Stimulated activated CD8-positive, alpha-beta memory T cell treated with anti-CD3 and anti-CD28 coated beads, Interleukin-4, amount 100 ng/mL, for 48 hours (primary cell): Measurements from ENCODE around the gene SLC41A1.

ENCODE experiments used
- DNase-seq: peaks from one replicate; pipeline ENCODE4 v3.0.0-alpha.2; 2020

SLC41A1 gene

GRCh38 chr1:205785446-205785845 is 27.6 kb downstream of the SLC41A1 start:
- DNase-seq: no peak

DNA sequence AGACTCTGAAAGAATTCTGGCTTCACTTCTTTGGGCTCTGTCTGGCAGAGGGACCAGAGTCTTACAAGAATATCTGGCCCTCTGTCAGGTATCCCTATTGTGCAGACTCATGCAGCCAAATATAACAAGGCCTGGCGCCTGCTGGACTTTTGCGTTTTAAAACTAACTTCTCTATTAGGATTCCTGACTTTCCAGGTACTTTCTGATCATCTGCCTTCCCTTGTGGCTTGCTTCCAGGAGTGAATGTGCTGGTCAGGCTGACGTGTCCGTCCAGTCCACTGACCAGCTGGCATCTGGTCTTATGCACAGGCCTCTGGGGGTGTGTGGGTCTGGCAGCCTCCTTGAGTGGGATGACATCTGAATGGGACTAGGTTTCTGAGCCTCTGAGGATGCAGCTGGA is 29.1 kb downstream of the SLC41A1 start:
- DNase-seq: no peak

DNA sequence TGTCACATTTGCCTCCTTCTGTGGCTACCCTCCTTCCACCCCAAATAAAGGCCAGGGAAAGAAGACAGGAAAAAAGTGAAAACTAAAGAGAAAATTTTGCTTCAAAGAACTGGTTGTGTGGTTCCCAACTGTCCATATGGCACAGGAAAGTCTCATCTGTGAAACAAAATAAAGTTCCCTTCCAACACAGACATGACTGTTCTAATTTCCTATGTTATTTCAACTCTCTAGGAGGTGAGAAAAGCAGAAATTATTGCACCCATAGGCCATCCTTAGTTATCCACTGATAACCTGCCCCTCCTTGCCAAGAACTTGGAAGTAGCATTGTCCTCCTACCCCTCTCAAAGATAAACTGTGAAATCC is 29.6 kb downstream of the SLC41A1 start:
- DNase-seq: no peak

GRCh38 chr1:205782627-205783432 is 30.2 kb downstream of the SLC41A1 start:
- DNase-seq: no peak

GRCh38 chr1:205780335-205780734 is 32.7 kb downstream of the SLC41A1 start:
- no peak for DNase-seq

GRCh38 chr1:205777994-205778393 is 35.0 kb downstream of the SLC41A1 start:
- DNase-seq: no peak

- no peak for DNase-seq
Measured at GRCh38 chr1:205775717-205776056, 37.3 kb downstream of the SLC41A1 start.

DNA sequence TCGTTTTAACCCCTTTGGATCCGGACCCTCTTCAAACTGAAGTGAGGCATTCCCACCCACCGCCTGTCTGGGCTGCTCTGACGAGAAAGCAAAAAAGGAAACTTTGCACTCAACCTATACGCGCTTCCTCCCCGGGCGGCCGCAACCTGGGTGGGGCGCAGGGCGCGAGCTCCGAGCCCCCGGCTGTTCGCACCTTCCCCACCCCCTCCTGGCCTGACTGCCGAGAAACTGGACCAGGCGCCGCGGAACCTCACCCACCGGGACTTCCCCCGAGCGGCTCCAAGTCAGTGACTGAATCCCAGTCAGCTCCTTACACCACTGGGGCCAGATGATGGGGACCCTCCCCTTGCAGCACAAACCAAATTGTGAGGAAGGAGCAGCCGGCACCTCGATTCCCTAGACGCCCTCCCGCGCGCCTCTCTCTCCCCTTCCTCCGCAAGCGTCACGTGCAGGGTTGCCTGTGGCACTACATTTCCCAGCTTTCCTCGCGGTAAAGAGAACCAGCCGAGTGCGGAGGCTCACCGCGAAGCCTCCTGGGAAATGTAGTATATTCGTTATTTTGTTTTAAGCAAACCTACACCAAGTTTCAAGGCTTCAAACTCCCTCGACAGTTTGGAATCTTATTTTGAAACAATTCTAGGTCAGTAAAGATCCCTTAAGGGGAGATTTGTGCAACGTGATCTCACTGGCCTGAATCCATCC is 37.8 kb downstream of the SLC41A1 start, which contains the start of gene RAB29:
TSS of gene RAB29 (minus strand) at position 468 of the 702 bp plus-strand sequence. CDS start 526 bp downstream, outside the sequence.
- peak; percentile 88 for DNase-seq

DNA sequence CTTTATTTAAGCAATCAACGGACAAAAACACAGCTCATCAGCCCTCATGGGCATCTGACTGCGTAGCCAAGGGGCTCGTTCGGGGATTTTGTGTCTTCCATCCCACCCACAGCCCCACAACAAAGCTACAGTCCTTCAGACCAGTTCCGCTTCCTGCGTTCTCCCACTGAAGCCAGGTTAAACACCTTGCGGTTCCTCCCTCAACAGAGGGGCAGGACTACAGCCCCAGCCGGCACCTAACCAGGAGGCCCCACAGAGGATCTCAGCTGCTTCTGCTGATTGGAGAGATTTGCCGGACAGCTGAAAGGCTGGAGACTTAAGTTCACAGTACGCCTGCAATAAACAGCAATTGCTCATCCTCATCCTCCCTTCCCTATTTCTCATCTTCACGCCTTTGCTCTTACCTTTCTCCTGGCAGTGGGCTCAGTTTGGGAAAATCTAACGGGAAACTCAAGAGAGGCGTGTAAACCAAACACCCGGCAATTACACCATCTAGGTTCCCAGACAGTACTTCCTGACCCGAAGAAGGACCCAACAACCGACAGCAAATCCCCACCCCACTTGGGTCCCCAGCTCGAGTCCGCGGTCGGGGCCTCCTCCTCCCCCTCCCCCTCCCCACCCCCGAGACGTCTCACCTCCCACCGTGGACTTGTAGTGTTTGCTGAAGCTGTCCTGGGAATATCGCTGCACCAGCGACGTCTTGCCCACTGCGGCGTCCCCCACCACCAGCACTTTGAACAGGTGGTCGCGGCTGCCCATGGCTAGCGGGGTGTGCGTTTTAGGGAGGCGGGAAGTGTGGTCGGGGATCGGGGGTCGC is 38.6 kb downstream of the SLC41A1 start:
- peak; percentile 63 for DNase-seq

DNA sequence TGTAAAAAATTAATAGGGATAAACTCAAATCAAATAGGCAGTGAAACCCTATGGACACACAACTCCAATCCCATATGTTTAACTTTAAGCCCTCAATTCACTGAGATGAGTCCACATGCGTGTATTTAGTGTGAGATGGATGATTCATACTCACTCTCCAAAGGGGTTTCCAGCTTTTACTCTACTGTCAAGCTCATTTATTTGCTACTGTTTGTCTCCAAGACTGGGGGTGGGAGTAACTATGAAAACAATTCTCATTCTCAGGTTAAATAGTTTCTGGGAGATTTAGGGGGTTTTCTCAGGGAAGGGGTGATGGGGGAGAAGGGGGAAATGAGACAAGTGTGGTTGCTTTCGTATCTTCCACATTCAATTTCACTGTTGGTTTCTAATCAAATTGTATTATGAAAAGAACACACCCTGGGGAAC is 40.4 kb downstream of the SLC41A1 start:
- DNase-seq: no peak

- no peak for DNase-seq
Measured at GRCh38 chr1:205770618-205771017, 42.4 kb downstream of the SLC41A1 start.

DNA sequence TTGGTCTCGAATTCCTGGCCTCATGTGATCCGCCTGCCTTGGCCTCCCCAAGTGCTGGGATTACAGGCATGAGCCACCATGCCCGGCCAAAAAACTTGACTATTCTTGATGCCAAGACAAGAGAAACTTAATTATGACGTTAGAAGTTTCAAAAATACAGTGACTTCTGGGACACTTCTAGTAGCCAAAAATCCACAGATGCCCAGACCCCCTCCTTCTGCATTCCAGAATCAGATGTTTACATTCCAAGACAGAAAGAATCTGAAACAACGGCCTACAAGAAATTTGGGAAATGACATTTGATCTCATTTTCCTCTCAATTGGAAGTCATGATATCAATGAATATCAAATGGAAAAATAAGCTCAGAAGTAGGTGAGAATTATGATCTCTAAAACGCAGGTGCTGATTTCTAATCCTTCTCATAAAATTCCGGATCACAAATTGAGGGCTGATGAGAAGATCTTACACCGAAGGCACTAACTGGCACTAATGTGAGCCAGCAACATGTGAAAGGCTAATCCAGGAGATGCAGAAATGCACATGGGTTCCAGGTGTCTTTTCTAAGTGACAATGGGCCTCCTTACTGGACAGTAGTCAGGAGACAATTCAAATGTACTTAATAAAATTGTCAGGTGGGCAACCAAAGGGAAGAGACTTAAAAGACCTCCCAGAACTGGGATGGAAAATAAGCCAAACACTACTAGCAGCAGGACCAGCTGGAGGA is 43.2 kb downstream of the SLC41A1 start:
- no peak for DNase-seq

DNA sequence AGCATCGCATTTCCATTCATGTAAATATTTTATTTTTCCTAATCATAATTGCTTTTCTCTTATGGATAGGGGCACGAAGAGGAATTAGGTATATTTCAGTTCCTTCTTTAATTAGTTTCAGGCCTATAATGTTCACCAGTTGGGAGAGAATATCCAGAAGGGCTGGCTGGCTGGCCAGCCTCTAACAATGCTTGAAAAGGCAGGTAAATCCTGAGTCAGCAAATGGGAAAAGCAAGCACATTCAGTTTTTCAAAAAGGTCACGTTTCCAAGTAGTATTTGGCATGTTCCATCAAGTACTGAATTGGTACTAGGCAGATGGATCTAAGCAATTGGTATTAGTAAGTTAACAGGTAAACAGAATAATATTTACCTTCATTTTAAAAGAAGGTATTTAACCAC is 45.8 kb downstream of the SLC41A1 start:
- DNase-seq: no peak

GRCh38 chr1:205766570-205766969 is 46.4 kb downstream of the SLC41A1 start:
- DNase-seq: no peak

DNA sequence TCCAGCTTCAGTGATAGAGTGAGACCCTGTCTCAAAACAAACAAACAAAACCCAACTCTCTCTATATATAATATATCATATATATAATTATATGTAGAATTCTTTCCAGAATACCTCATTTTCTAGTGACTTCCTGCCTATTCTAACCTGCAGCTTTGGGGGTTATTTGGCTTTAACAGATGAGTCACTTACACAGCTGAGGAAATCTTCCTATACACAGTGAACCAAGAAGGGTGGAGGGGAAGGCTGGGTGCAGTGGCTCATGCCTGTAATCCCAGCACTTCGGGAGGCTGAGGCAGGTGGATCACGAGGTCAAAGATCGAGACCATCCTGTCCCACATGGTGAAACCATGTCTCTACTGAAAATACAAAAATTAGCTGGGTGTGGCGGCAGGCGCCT is 47.0 kb downstream of the SLC41A1 start:
- DNase-seq: no peak

- no peak for DNase-seq
Measured at GRCh38 chr1:205764578-205764977, 48.4 kb downstream of the SLC41A1 start.

DNA sequence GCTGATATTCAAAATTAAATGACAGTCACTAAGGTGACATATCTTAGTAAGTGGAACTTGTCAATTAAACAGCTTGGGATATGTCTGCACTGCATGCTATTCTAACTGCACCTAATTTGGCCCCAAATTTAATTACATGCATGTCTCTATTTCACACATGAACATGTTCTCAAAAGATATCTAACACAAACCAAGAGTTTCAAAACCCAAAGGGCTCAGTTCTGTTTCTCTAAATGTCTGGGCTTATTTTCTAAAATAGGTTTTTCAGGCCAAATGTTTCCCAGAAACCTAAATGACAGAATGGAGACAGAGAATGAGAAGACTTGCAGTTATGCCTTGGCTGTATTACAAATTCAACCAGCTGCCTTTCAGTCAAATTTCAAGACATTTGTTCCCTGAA is 49.0 kb downstream of the SLC41A1 start:
- no peak for DNase-seq

DNA sequence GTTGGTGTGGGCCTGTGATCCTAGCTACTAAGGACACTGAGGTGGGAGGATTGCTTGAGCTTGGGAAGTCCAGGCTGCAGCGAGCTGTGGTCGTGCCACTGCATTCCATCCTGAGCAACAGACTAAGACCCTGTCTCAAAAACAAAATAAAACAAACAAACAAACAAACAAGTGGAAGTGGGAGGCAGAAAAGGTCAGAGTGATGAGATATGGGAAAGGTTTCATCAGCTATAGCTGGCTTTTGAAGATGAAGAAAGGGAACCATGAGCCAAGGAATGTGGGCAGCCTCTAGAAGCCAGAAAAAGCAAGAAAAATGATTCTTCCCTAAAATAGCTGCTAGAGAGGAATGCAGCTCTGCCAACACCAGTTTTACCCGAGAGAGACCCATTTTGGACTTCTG is 52.4 kb downstream of the SLC41A1 start:
- DNase-seq: no peak

DNA sequence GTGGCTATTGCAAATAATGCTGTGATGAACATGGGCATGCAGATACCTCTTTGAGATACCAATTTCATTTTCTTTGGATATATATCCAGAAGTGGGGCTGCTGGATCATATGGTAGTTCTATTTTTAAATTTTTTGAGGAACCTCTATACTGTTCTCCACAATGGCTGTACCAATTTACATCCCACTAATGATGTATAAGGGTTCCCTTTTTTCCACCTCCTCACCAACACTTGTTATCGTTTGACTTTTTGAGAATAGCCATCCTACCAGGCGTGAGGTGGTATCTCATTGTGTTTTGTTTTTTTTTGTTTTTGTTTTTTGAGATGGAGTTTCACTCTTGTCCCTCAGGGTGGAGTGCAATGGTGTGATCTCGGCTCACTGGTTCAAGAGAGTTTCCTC is 56.4 kb downstream of the SLC41A1 start:
- DNase-seq: no peak

- no peak for DNase-seq
Measured at GRCh38 chr1:205754857-205755256, 58.1 kb downstream of the SLC41A1 start.

DNA sequence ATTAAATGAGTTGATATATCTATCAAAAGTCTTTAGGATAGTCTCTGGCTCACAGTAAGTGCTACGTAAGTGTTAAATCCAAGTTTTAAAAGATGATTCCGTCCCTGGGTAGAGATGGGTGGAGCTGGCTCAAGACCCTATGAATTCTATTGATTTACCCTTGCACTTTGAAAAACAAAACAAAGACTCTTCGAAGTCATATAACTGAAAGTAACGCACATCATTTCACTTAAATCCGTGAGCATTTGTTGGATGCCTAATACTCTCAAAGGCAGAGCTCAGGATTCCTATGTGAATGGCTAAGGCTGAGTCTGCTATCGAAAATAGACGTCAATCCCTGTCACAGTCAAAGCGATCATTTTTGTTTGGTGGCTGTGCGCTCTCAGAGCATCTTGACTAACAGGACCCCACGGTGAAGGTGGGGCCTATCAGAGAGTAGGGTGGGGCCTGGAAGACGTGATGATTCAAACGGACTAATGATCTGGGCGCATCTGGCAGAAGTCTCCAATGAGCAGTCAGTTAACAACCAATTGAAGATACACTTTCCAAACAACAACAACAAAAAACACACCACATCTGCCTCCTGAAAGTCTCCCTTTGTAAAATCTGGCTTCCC is 61.9 kb downstream of the SLC41A1 start:
- DNase-seq: no peak
